ENCODE data around the gene FAM228A.

The FAM228A gene

GRCh38 chr2:24181849-24182248, 7.0 kb downstream of the FAM228A start:
- in situ Hi-C loops (cut with HindIII; ENCODE audit: low pct_ligation_motif_present, low sequenced_read_pairs), result no loop called here

GRCh38 chr2:24182507-24182906, 7.7 kb downstream of the FAM228A start:
- in situ Hi-C loops (cut with HindIII; ENCODE audit: low pct_ligation_motif_present, low sequenced_read_pairs), result no loop called here
- no peaks in the 10 kb centered on the region for H3K27me3 ChIP-seq (replicated peaks)
- TF ChIP-seq, protein P1, sequence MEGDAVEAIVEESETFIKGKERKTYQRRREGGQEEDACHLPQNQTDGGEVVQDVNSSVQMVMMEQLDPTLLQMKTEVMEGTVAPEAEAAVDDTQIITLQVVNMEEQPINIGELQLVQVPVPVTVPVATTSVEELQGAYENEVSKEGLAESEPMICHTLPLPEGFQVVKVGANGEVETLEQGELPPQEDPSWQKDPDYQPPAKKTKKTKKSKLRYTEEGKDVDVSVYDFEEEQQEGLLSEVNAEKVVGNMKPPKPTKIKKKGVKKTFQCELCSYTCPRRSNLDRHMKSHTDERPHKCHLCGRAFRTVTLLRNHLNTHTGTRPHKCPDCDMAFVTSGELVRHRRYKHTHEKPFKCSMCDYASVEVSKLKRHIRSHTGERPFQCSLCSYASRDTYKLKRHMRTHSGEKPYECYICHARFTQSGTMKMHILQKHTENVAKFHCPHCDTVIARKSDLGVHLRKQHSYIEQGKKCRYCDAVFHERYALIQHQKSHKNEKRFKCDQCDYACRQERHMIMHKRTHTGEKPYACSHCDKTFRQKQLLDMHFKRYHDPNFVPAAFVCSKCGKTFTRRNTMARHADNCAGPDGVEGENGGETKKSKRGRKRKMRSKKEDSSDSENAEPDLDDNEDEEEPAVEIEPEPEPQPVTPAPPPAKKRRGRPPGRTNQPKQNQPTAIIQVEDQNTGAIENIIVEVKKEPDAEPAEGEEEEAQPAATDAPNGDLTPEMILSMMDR (IDR thresholded peaks at IDR 0.05; ENCODE audit: low read depth, low read length, missing control alignments), result no peak
- no peak overlapping the region for H3K27ac ChIP-seq
- no peak overlapping the region for H3K4me3 ChIP-seq (ENCODE audit: low read depth, low read length)
- H3K36me3 ChIP-seq (replicated peaks), result no peaks in the 10 kb centered on the region
- no peak for DNase-seq

More at GRCh38 chr2:24181849-24182248, 7.0 kb downstream of the FAM228A start:
- no peak overlapping the region for H3K27ac ChIP-seq
- no peak for DNase-seq
- no peaks in the 10 kb centered on the region for H3K36me3 ChIP-seq (replicated peaks)
- TF ChIP-seq, protein P1 (IDR thresholded peaks at IDR 0.05; ENCODE audit: low read depth, low read length, missing control alignments), result no peak
- no peaks in the 10 kb centered on the region for H3K27me3 ChIP-seq (replicated peaks)
- H3K4me3 ChIP-seq (ENCODE audit: low read depth, low read length), result no peak overlapping the region

DNA sequence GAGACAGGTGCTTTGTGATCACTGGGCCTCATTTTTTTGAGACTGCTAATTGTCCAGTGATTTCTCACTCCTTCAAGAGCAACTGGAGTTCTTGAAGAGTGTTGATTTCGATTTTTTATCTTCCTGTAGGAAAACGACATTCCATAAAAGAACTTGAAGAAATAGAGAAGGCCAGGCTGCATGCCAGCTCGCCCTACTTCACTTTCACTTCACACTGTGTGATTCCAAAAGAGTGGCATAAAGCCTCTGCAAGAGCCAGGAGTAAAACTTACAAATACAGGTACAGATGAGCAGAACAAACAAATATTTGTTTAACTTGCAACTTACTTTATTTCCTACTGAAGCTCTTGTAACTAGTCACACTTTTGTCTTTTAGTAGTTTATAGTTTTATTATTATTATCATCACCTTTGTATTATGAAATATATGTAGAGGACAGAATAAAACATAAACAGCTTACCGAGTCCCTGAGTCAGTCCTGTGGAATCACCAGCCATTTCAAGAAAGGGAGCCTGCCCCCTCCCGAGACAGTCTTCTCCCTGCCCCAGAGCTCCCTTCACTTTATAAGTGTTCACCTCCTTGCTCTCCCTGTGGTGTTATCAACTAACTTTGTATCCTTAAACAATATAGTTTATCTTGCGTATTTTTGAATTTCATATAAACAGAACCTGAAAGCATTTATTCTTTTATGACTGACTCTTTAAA, 8.7 kb downstream of the FAM228A start:
- H3K36me3 ChIP-seq (replicated peaks), result no peaks in the 10 kb centered on the region
- TF ChIP-seq, protein P1 (IDR thresholded peaks at IDR 0.05; ENCODE audit: low read depth, low read length, missing control alignments), result no peak
- in situ Hi-C loops (cut with HindIII; ENCODE audit: low pct_ligation_motif_present, low sequenced_read_pairs), result no loop called here
- H3K27ac ChIP-seq, result no peak overlapping the region
- no peak overlapping the region for H3K4me3 ChIP-seq (ENCODE audit: low read depth, low read length)
- DNase-seq, result no peak
- no peaks in the 10 kb centered on the region for H3K27me3 ChIP-seq (replicated peaks)

DNA sequence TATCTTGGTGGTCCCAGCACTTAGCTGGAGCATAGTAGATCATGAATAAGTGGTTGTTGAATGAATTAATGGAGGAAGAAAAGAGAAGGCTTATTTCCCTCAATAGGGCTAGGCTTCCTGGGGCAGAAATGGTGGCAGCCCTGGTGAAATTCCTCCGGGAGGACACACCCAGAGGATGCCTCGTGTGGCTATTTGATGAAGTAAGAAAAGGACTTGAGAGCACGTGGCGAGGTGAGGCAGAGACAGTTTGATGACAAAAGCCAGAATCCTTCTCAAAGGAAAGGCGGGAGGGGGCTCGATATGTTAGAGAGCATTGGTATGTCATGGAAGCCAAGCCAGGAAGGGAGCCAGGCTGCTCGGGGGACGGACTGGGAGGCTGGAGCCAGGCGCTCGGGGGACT, 14.7 kb downstream of the FAM228A start:
- in situ Hi-C loops (cut with HindIII; ENCODE audit: low pct_ligation_motif_present, low sequenced_read_pairs), result no loop called here
- TF ChIP-seq, protein P1 (IDR thresholded peaks at IDR 0.05; ENCODE audit: low read depth, low read length, missing control alignments), result no peak
- H3K36me3 ChIP-seq (replicated peaks), result no peaks in the 10 kb centered on the region
- H3K27ac ChIP-seq, result no peak overlapping the region
- H3K27me3 ChIP-seq (replicated peaks), result no peaks in the 10 kb centered on the region
- DNase-seq, result no peak
- no peak overlapping the region for H3K4me3 ChIP-seq (ENCODE audit: low read depth, low read length)

- TF ChIP-seq, protein P1 (IDR thresholded peaks at IDR 0.05; ENCODE audit: low read depth, low read length, missing control alignments), result no peak
- in situ Hi-C loops (cut with HindIII; ENCODE audit: low pct_ligation_motif_present, low sequenced_read_pairs), result no loop called here
These were observed 15.7 kb downstream of the FAM228A start for GRCh38 chr2:24190503-24190902.

DNA sequence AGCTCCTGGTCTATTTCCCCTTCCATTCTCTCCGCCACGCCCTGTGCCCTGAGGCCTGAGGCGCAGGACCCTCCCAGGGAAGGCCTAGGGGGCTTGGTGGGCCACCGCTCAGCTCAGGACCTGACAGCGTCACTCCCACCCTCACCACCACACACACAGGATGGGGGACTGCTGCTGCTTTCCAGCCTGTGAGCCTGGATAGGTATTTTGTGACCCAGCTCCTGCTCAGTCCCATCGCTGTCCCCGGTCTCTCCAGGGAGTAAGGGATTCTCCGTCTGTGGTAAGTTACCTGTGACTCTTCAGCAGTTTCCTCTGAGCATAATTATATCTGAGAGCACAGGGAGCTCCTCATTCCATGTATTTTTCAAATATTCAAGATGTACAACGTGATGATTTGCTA, 16.3 kb downstream of the FAM228A start:
- Histone ChIP-seq H3K36me3 (replicated peaks) (no peaks in the 10 kb centered on the region), H3K27ac (no peak overlapping the region), H3K4me3 (ENCODE audit: low read depth, low read length) (no peak overlapping the region), H3K27me3 (replicated peaks) (no peaks in the 10 kb centered on the region)
- in situ Hi-C loops (cut with HindIII; ENCODE audit: low pct_ligation_motif_present, low sequenced_read_pairs), result no loop called here
- DNase-seq, result no peak
- TF ChIP-seq, protein P1 (IDR thresholded peaks at IDR 0.05; ENCODE audit: low read depth, low read length, missing control alignments), result no peak

More at GRCh38 chr2:24190503-24190902, 15.7 kb downstream of the FAM228A start:
- no peaks in the 10 kb centered on the region for H3K27me3 ChIP-seq (replicated peaks)
- DNase-seq, result no peak
- H3K36me3 ChIP-seq (replicated peaks), result no peaks in the 10 kb centered on the region
- no peak overlapping the region for H3K4me3 ChIP-seq (ENCODE audit: low read depth, low read length)
- no peak overlapping the region for H3K27ac ChIP-seq
